ENCODE data around the gene BSCL2.
"Not testable (repeated sequence)": the region's sequence is repeated elsewhere in the genome, so short reads cannot be mapped to it uniquely, and the experiment has no call there.

The BSCL2 gene

DNA sequence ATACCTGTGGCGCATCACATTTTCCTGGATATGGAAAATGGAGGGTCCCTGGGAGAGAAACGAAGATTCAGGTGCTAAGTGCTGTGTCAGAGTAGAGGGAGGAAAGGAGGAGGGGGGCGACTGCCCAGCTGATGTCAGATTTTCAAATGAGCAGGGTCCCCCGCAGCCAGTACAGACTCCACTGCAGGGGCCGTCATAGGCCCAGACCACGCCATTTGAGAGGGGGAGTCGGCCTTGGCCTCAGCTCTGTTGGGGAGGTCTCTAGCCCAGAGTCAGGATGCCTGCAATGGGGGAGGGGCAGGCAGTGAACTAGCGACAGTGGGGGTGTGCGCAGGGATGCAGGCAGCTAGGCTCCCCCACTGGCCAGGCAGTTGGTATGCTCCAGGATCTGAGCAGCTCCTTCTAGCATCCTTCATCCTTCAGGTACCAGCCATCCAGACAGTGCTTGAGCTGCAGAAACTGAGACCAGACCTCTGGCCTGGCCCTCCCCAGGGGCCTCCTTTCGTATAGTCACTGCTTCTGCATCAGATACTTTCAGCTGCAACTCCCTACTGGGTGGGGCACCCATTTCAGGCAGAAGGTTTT, at the start of gene BSCL2, which contains the start of gene GNG3:
TSS of gene BSCL2 (minus strand) at position 148 of the 585 bp plus-strand sequence. CDS start 229 bp downstream, outside the sequence.
TSS of gene GNG3 (plus strand) at position 400 of the 585 bp plus-strand sequence. CDS start 620 bp downstream, outside the sequence.
- DNase-seq = no peak

DNA sequence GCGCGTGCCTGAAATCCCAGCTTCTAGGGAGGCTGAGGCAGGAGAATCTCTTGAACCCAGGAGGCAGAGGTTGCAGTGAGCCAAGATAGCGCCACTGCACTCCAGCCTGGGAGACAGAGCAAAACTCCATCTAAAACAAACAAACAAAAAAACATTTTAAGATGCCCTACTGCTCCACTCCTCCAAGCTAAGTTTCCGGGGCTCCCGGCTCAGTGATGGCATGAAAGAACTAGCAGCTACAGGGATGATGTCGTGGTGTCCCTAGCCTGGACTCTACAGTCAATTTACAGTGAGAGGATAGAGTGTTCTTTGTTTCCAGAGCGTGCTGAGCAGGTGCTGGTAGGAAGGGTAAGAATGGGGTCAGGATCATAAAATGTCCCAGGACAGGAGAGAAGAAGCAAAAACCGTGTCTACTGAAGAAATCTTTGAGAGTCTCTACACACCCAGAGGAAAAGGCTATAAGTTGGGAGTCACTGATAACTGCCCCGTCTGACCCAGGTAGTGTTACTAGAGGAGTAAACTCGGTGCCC, 47.9 kb upstream of the BSCL2 start:
- DNase-seq = no peak

DNA sequence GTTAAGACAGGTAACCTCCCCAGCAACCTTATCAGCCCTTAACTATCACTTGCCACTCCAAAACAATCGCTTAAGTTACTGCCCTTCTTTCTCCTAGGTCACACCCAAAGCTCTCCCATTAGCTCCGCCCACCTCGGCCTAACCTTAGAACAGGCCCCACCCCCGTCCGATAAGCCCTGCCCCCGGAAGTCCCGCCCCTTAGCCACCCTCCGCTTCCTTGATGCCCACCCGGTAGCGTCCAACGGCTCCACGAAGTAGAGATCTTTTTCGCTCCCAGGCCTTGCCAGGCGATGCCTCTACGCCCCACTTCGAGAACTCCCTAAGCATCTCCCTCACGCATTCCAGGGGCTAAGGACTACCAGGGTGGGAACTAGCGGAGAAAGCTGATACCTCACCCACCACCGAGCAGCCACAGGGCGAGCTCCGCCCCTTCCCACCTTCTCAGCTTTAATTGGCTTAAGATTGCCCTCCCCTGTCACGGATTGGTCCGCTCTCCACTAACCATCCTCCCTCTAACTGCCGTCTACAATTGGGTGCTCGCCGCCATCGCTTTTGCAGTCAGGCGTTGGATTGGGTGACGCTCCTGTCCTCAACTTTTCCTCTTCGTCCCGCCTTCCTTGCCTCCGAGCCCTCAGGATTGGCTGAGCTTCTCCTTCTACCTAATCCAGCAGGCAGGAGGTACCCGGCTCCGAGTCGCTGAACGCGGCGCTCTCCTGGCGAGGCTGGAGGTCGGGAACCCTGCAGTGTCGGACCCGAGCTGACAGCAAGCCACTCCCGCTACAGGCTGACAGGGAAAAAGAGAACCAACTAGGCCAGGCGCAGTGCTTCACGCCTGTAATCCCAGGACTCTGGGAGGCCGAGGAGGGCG, 46.7 kb upstream of the BSCL2 start, which contains the start of gene ZBTB3:
TSS of gene ZBTB3 (minus strand) at position 425 of the 868 bp plus-strand sequence. CDS start 496 bp downstream, outside the sequence.
- DNase-seq = peak; percentile 99

DNA sequence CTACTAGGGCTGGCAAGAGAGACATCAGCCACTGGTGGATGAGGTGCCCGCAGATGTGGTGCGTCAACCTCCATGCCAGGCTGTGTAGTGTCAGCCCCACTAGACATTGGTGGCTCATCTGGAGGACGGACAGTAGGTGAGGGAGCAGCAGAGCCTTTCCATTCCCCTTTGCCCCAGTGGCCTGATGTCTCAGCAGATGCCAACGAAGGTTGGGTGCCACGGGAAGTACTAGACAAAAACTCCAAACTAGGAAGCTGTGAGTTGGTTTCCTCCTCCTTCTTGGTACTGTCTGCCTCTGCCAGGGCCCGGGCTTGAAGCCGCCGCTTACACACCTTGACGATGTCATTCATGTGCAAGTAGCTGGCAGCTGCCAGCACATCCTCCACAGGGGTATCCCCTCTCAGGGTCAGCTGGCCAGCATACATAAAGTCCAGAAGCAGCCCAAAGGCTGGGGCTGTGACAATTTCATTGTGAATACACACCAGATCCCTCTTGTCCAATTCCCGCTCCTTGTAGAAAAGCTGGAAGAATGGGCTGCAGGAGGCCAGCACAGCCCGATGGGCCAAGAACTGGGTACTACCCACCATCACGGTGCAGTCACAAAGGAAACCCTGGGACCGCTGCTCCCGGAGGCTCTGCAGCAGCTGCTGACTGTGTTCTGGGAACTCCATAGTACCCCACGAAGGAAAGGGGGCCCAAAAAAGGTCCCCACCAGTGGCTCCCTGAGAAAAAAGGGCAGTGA, 45.9 kb upstream of the BSCL2 start:
- DNase-seq = no peak

DNA sequence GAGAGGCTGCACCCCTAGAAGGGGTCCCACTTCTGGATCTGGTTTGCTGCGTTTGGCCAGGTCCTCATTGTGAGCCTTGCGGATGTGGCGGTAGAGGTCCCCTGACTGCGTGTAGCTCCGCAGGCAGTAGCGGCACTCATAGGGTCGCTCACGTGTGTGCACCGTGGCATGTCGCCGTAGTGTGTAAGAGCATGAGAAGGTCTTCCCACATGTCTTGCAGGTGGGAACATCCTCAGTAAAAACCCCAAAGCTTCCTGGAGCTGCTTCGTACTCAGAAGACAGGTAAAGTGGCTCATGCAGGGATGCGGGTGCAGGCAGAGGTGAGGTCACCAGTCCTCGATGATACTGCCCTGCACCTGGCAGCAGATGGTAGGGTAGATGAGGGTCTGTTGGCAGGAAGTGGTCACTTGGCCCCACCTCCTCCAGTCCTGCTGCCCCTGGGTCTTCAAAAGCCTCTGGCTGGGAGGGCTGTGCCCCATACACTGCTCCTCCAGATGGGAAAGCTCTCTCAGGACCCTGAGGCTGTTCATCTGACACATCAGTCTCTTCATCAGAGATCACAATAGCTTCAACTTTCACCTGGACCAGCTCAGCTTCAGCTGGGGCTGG, 45.1 kb upstream of the BSCL2 start:
- DNase-seq = no peak

DNA sequence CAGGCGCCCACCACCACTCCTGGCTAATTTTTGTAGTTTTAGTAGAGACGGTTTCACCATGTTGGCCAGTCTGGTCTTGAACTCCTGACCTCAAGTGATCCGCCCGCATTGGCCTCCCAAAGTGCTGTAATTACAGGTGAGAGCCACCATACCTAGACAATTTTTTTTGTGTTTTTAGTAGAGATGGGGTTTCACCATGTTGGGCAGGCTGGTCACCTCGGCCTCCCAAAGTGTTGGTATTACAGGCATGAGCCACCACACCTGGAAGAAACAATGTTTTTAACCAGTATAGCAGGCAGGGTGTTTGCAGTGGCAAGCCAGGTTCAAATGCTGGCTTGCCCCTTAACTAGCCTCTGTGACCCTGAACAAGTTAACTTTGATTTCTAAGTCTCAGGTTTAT, 42.7 kb upstream of the BSCL2 start:
- not testable (repeated sequence) for DNase-seq

DNA sequence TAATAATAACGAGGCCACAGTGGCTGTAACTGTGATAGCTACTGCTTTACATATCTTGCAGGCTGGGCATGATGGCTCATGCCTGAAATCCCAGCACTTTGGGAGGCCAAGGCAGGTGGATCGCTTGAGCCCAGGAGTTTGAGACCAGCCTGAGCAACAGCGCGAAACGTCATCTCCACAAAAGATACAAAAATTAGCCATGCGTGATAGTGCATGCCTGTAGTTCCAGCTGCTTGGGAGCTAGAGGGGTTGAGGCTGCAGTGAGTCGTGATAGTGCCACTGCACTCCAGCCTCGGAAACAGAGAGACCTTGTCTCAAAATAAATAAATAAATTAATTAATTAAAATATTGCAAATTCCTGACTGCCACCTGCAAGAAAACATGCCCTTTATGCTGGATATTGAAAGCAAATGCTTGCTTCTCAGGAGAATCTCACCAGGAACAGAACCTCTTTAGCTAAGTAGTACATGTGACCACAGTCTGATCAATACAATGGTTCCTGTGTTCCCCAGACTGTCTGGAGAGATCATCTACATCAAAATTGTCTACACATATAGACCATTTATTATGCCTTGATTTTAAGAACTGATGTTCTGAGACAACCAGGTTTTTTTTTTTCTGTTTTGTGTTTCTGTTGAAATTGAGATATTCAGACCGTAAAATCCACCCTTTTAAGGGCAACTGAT, 40.4 kb upstream of the BSCL2 start:
- DNase-seq = peak; percentile 88

DNA sequence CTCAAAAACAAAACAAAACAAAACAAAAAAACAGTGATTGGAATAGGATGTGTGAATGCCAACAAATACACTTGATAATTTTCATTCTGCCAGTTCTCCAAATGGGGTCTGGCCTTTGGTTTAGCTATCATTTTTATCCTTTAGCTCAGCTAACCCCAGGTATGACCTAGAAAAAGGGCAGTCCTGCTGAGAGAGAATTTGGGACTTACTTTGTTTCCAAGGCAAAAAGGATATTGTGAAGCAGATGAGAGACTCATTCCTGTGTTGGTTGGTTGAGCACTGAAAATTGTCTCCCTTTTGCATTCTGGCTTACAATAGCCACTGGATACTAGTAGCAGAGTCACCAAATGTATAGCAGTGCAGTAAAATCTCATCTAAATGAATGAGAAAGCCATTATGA, 30.0 kb upstream of the BSCL2 start:
- DNase-seq = no peak

DNA sequence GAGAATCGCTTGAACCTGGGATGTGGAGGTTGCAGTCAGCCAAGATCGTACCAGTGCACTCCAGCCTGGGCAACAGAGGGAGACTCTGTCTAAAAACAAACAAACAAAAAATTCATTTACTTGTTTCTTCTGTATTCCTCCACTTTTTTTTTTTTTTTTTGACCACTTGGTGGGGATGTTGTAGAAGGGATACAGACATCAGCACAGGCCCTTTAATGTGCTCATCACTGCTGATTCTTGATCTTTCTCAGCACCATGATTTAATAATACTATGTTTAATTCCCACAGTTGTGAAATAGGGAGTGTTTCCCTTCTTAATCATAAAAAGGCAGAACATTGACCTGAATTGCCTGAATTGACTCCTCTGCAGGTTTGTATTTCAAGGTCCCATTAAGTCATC, 25.6 kb upstream of the BSCL2 start:
- DNase-seq = no peak

DNA sequence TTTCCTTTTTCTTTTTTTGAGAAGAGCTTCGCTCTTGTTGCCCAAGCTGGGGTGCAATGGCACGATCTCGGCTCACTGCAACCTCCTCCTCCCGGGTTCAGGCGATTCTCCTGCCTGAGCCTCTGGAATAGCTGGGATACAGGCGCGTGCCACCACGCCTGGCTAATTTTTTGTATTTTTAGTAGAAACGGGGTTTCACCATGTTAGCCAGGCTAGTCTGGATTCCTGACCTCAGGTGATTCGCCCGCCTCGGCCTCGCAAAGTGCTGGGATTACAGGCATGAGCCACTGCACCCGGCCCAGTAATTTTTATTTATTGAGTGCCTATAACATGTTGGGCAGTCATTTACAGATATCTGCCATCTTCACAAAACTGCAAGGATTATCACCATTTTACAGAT, 22.9 kb upstream of the BSCL2 start:
- not testable (repeated sequence) for DNase-seq

DNA sequence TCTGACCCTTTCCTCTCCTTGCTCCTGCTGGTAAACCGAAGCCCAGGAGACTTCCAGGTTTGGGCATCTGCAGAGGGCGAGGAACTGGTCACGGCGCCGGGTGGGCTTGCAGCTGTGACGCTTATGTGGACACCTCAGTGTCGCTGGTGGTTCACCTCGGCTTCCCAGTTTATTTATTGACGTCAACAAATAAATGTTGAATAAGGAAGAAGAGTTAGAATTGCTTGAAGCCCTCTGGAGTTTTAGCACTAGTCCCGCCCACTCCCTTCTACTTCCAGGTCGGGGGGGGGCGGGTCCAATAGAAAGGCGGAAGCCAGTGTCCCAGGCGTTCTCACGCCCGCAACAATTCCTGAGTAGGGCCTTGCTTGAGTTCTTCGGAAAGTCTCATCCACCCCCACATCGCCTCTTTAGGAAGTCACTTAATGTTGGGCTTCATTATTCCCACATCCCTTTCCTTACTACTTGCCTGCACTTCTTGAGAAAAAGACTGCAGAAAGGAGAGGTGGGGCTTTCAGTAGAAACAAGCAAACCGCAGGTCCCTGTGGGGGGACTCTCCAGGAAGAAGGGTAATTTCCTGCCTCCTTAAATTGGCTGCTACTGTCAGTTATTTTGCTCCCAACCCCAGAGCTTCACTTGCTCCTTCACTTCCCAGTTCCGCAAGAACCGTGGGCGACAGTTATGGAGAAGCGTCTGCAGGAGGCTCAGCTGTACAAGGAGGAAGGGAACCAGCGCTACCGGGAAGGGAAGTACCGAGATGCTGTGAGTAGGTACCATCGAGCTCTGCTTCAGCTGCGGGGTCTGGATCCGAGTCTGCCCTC, 21.2 kb upstream of the BSCL2 start, which contains the start of gene TTC9C:
TSS of gene TTC9C (plus strand) at position 316 of the 818 bp plus-strand sequence. CDS start at position 679, 363 bp downstream.
- DNase-seq = peak; percentile 83

DNA sequence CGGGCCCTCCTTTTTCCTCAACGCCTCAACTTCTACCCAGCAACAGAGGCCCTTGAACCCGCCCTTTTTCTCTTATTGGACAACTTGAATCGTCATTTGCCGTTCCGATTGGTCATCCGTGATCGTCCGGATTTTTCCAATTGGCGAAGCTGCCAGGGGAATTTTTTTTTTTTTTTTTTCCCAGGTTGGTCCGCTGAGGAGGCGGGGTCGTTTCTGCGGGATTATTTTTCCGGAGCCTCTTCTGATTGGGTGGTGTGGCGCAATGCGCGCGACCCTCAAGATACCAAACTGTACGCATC, 20.6 kb upstream of the BSCL2 start:
- DNase-seq = peak; percentile 98

DNA sequence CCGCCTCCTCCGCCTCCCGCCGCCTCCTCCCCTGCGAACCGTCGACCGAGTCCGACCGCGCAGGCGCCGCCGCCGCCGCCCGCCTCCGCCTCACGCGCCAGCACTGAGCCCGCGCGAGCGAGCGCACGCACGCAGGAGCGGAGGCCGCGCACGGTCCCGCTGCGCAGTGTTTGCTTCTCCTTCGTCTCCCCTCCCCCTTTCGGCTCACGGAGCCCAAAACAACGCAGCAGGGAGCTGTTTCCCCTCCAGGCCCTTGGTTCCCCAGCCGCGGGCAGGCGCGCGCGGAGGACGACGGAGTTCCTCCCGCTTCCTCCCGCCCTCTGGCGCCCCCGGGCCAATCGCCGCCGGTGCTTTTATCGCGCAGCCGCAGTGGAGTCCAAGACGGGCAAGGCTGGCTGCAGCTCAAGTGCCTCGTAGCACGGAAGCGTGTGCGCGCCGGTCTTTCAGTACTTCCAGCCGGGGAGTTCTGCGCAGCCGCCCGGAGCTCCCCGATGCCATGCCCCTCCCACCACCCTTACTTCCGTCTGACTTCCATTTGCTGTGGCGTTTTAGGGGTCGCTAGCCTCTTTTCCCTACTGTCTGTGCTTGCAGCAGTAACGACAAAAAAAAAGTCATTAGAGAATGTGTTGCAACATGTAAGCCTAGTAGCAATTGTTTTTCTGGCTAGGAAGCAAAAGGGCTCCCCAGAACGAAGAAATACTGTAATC, 20.1 kb upstream of the BSCL2 start, which contains the start of gene HNRNPUL2:
TSS of gene HNRNPUL2 (minus strand) at position 293 of the 707 bp plus-strand sequence. CDS start 301 bp downstream, outside the sequence.
- peak; percentile 99 for DNase-seq

DNA sequence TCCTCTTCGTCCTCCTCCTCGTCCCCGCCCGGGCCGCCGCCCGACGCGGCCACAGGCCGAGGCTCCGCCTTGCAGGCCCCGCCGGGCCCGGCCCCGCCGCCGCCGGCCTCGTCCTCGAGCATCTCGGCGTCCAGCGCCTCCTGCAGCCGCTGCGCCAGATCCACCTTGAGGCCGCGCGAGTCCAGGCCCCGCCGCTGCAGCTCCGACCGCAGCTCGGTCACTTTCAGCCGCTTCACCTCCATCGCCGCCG, 19.6 kb upstream of the BSCL2 start:
- no peak for DNase-seq

DNA sequence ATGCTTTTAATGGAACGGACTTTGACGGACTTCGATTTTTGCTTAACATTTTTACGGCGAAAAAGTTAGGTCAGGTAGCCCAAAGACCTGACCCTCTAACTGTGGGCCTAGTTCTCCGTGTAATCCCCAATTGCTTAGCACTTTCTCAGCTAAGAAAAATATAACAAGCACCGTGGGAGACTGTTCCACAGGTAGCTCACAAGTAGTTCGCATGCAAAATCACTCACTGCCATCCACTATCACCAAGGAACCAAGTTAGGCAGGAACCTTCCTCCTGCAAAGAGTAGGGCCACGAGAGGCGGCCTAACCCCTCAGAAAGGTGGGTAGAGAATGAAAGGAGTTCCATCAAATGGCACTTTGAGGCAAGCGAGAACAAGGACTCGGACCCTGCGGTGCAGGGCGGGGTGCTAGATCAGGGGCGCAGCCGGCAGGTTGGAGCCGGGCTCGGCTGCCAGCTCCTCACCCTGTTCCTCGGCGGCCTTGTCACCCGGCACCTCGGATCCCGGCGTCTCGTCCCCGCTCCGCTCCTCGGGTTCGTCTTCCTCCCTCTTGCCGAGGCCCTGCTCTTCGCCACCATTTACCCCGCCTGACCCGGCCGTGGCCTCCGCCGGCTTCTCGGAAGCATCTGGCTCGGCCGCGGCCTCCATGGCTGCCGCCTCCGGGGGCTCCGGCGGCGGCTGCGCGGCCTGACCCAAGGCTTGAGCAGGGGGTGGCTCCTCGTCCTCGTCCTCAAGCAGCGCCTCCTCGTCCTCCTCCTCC, 19.1 kb upstream of the BSCL2 start:
- no peak for DNase-seq

DNA sequence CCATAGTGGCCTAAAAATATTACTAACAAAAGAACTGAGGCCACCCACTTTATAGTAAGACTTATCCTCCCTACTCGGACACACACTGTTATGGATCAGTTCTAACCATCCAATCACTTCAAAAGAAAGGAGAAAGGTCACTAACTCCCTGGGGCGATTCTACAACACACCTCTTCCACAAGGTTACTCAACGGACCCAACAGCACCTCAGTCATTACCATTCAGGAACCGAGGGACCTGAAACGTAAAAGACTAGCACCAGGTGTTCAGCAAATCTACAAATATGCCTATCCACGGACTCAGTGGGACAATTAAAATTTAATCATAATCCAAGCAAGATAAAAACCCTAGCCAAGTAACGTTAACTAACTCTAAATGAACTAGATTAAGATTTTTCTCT, 18.4 kb upstream of the BSCL2 start:
- DNase-seq = no peak

DNA sequence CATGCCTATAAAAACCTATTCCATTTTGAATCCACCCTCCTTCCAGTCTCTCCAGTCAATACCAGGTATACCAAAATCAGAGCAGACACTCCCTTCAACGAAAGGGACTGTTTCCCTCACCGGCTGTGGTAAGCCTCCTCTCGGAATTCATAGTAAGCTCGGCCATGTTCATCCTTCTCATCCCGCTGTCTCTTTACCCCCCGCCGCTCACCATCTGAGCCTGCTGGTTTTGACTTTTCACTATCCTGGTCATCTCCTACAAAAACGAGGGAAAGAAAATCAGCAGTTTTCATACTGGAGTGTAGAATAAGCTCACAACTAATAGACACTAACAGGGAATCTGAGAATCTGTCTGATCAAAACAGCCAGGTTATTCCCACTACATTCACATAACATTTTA, 16.9 kb upstream of the BSCL2 start:
- no peak for DNase-seq

DNA sequence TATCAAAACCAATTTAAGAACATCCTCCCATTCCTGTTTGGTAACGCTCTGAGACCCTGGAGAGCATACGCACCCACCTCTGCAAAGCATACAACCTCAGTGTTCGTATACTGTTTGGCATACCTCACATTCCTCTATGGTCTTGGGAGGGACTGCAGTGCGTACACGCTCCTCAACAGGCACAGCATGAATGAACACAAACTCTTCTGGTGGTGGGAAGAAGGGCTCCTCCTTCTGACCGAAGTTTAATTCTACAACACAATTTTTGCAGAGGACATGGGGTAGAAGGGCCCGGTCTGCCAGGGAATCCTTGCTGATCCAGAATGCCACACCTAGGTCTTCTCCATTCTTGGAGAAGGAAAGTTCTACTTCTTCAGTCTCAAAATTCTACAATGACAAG, 14.8 kb upstream of the BSCL2 start:
- no peak for DNase-seq

DNA sequence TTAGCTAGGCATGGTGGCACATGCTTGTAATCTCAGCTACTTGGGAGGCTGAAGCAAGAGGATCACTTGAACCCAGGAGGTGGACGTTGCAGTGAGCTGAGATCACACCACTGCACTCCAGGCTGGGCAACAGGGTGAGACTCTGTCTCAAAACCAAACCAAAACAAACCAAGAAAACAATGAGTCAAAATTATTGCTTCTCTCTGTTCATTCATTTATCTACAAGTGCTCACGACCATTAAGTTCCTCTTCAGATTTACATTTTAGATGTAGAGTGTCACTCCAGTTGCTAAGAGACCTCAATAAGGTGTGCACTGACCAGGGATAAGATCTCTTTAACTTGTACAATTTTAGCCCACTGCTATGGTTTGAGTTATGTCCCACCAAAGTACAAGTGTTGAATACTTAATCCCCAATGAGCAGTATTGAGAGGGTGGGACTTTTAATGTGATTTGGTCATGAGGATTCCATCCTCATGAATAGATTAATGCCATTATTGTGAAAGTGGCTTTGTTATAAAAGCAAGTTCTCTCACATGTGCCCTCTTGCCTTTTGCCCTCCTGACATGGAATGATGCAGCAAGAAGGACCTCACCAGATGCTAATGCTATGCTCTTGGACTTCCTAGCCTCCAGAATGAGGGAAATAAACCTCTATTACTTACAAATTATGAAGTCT, 12.2 kb upstream of the BSCL2 start:
- DNase-seq = no peak

Measured in NCI-H526 treated with DMSO at 0.1 percent for 48 hours (cell line).